H1 (cell line): ENCODE data around the gene KRAS. TPM values are rescaled to one million over a fixed set of nuclear protein-coding genes. Genes with fewer than 3 reads are reported as not detected.

Experiments used
- CTCF ChIA-PET: fragments of 300-600 bp; sonication (Branson Sonifier 250); formaldehyde crosslinking; loops from one replicate; lab custom pipeline; 2021; ENCODE audit not compliant: partially characterized antibody; lab: Charles Lee
- POLR2A ChIA-PET: fragments of 300-600 bp; sonication (Branson Sonifier 250); formaldehyde crosslinking; loops from one replicate; lab custom pipeline; 2021; ENCODE audit warnings: inconsistent platforms; ENCODE audit not compliant: partially characterized antibody; lab: Charles Lee
- DNase-seq, 2 experiments: peaks; one replicate each; pipeline versions ENCODE4 v3.0.0 to v3.0.0-alpha.2; 2010 to 2022; ENCODE audit warnings: low spot score in 2 of 2, low read depth in 1 of 2, mixed read lengths in 1 of 2
- FAIRE-seq: peaks from 2 replicates; lab custom pipeline; 2011; peaks lifted over from hg19 to GRCh38; lab: Jason Lieb, UNC
- H2AFZ ChIP-seq: 2 replicates; pipeline ENCODE4 v1.8.1; 2012; ENCODE audit warnings: low read length, inconsistent platforms
- H2AK5ac ChIP-seq: 2 replicates; pipeline ENCODE4 v1.6.1; 2013; ENCODE audit warnings: low read depth, low read length
- H2BK120ac ChIP-seq: replicated peaks from 2 replicates; pipeline ENCODE3; 2013; ENCODE audit warnings: low read depth, low read length, inconsistent platforms
- H2BK12ac ChIP-seq: 2 replicates; pipeline ENCODE4 v1.6.1; 2013; ENCODE audit warnings: low read depth, low read length
- H2BK15ac ChIP-seq: 2 replicates; pipeline ENCODE4 v1.6.1; 2013; ENCODE audit warnings: low read length
- H2BK20ac ChIP-seq: 2 replicates; pipeline ENCODE4 v1.6.1; 2013; ENCODE audit warnings: low read length
- H2BK5ac ChIP-seq: 2 replicates; pipeline ENCODE4 v1.6.1; 2013; ENCODE audit warnings: low read depth, low read length
- H3K14ac ChIP-seq: 2 replicates; pipeline ENCODE4 v1.6.1; 2013; ENCODE audit warnings: inconsistent platforms; ENCODE audit not compliant: insufficient read length
- H3K18ac ChIP-seq: 2 replicates; pipeline ENCODE4 v1.6.1; 2013; ENCODE audit warnings: low read length; ENCODE audit errors: extremely low read depth
- H3K23ac ChIP-seq: 2 replicates; pipeline ENCODE4 v1.6.1; 2013; ENCODE audit warnings: inconsistent platforms; ENCODE audit not compliant: insufficient read length
- H3K23me2 ChIP-seq: 2 replicates; pipeline ENCODE4 v1.6.1; 2013; ENCODE audit warnings: low read depth, low read length
- H3K27ac ChIP-seq: 2 replicates; pipeline ENCODE4 v1.6.1; 2011; ENCODE audit warnings: low read depth, low read length, inconsistent platforms
- H3K27me3 ChIP-seq, 4 experiments: replicated peaks in 1 of 4; 1 replicate in 1 of 4; 2 replicates in 3 of 4; pipeline versions ENCODE4 v1.6.1 to v1.8.1; 2011 to 2013; ENCODE audit warnings: low read length in 3 of 4, mild to moderate bottlenecking in 3 of 4, inconsistent platforms in 2 of 4, mixed read lengths in 2 of 4, moderate library complexity in 1 of 4; ENCODE audit not compliant: control insufficient read depth in 3 of 4, insufficient read depth in 3 of 4; ENCODE audit errors: extremely low read depth in 1 of 4
- H3K36me3 ChIP-seq, 4 experiments: 2 replicates each; pipeline versions ENCODE4 v1.6.1 to v1.8.1; 2011 to 2013; ENCODE audit warnings: mild to moderate bottlenecking in 4 of 4, low read length in 3 of 4, moderate library complexity in 2 of 4, control low read depth in 1 of 4, inconsistent platforms in 1 of 4; ENCODE audit not compliant: insufficient read depth in 4 of 4, control insufficient read depth in 2 of 4
- H3K4ac ChIP-seq: replicated peaks from 2 replicates; pipeline ENCODE3; 2013; ENCODE audit warnings: low read length, low read depth, mixed read lengths, inconsistent platforms; ENCODE audit not compliant: insufficient read length
- H3K4me1 ChIP-seq, 4 experiments: replicated peaks in 1 of 4; 1 replicate in 1 of 4; 2 replicates in 3 of 4; pipeline versions ENCODE4 v1.6.1 to v1.8.1; 2011 to 2013; ENCODE audit warnings: low read length in 3 of 4, inconsistent platforms in 2 of 4, mixed read lengths in 1 of 4; ENCODE audit not compliant: insufficient read depth in 4 of 4, control insufficient read depth in 3 of 4
- H3K4me2 ChIP-seq, 2 experiments: 2 replicates each; pipeline versions ENCODE4 v1.6.1 to v1.8.1; 2011 to 2013; ENCODE audit warnings: low read depth in 2 of 2, low read length in 2 of 2, control low read depth in 1 of 2, inconsistent platforms in 1 of 2, mild to moderate bottlenecking in 1 of 2; ENCODE audit not compliant: insufficient read depth in 1 of 2
- H3K4me3 ChIP-seq, 4 experiments: fragments of 200-600, 300-600 bp in 1 of 4; sonication (generic), shearing (Covaris generic), sonication (Bioruptor Twin) in 1 of 4; 2 replicates each; pipeline versions ENCODE4 v1.5.1 to v1.8.1; 2011 to 2016; ENCODE audit warnings: low read length in 4 of 4, low read depth in 3 of 4, control low read depth in 2 of 4, inconsistent platforms in 2 of 4, mild to moderate bottlenecking in 2 of 4, mixed read lengths in 1 of 4, moderate library complexity in 1 of 4; ENCODE audit not compliant: insufficient read depth in 2 of 4; ENCODE audit errors: extremely low read depth in 1 of 4
- H3K56ac ChIP-seq: replicated peaks from 2 replicates; pipeline ENCODE3; 2013; ENCODE audit warnings: low read depth, mild to moderate bottlenecking, mixed read lengths, low read length, inconsistent platforms; ENCODE audit not compliant: insufficient read length
- H3K79me1 ChIP-seq: 2 replicates; pipeline ENCODE4 v1.6.1; 2013; ENCODE audit warnings: low read depth, low read length, control low read depth
- H3K79me2 ChIP-seq, 2 experiments: 2 replicates each; pipeline versions ENCODE4 v1.6.1 to v1.8.1; 2012 to 2013; ENCODE audit warnings: low read length in 2 of 2, mild to moderate bottlenecking in 2 of 2, inconsistent platforms in 1 of 2; ENCODE audit not compliant: insufficient read depth in 2 of 2, control insufficient read depth in 1 of 2
- H3K9ac ChIP-seq, 4 experiments: replicated peaks in 1 of 4; 1 replicate in 1 of 4; 2 replicates in 3 of 4; pipeline versions ENCODE4 v1.6.1 to v1.8.1; 2011 to 2013; ENCODE audit warnings: low read depth in 3 of 4, low read length in 3 of 4, control low read depth in 2 of 4, mild to moderate bottlenecking in 2 of 4, moderate library complexity in 2 of 4, inconsistent platforms in 1 of 4; ENCODE audit errors: extremely low read depth in 1 of 4
- H3K9me3 ChIP-seq, 2 experiments: 2 replicates each; pipeline versions ENCODE4 v1.6.1 to v1.8.1; 2012 to 2013; ENCODE audit warnings: mild to moderate bottlenecking in 2 of 2, moderate library complexity in 2 of 2, control low read depth in 1 of 2, inconsistent platforms in 1 of 2, low read depth in 1 of 2, low read length in 1 of 2, mixed read lengths in 1 of 2; ENCODE audit not compliant: insufficient read depth in 2 of 2
- H4K20me1 ChIP-seq, 2 experiments: replicated peaks in 1 of 2; 2 replicates each; pipeline versions ENCODE3 to v1.8.1; 2011 to 2013; ENCODE audit warnings: inconsistent platforms in 2 of 2, low read length in 2 of 2, mild to moderate bottlenecking in 1 of 2; ENCODE audit not compliant: insufficient read depth in 2 of 2, control insufficient read depth in 1 of 2
- H4K5ac ChIP-seq: 2 replicates; pipeline ENCODE4 v1.6.1; 2013; ENCODE audit warnings: low read length, low read depth, mixed read lengths, inconsistent platforms; ENCODE audit not compliant: insufficient read length
- H4K8ac ChIP-seq: 2 replicates; pipeline ENCODE4 v1.8.0; 2013; ENCODE audit warnings: mild to moderate bottlenecking, moderate library complexity, low read length, inconsistent platforms; ENCODE audit not compliant: insufficient read depth; ENCODE audit errors: extremely low read depth
- H4K91ac ChIP-seq: replicated peaks from 2 replicates; pipeline ENCODE3; 2013; ENCODE audit warnings: low read length, mixed read lengths, inconsistent platforms; ENCODE audit not compliant: insufficient read length
- BRCA1 ChIP-seq: IDR thresholded peaks from 2 replicates; pipeline ENCODE4 v1.6.1; 2012; ENCODE audit warnings: low read depth, low read length, improper control_type of control experiment
- CBX8 ChIP-seq: fragments of 300-800, 300-1000 bp; sonication (generic); IDR thresholded peaks from 2 replicates; pipeline ENCODE4 v1.7.1; 2016; ENCODE audit warnings: low read depth, low read length, borderline replicate concordance
- CHD1 ChIP-seq: IDR thresholded peaks from 2 replicates; pipeline ENCODE4 v1.6.1; 2012; ENCODE audit warnings: low read depth, low read length, improper control_type of control experiment
- EGR1 ChIP-seq: IDR thresholded peaks from 2 replicates; pipeline ENCODE4 v1.6.1; 2011; ENCODE audit warnings: low read depth, low read length, borderline replicate concordance
- KDM1A ChIP-seq: fragments of 200-600, 300-600 bp; sonication (generic); IDR thresholded peaks from 2 replicates; pipeline ENCODE4 v1.7.1; 2016; ENCODE audit warnings: mild to moderate bottlenecking, low read length, borderline replicate concordance
- SRF ChIP-seq: IDR thresholded peaks from 2 replicates; pipeline ENCODE4 v1.6.1; 2011; ENCODE audit warnings: mild to moderate bottlenecking, low read depth, low read length, moderate library complexity
- TAF7 ChIP-seq: optimal IDR thresholded peaks from 2 replicates; pipeline ENCODE3; 2011; ENCODE audit warnings: low read depth, mild to moderate bottlenecking, inconsistent platforms, low read length, moderate library complexity, borderline replicate concordance
- YY1 ChIP-seq: IDR thresholded peaks from 2 replicates; pipeline ENCODE4 v1.6.1; 2011; ENCODE audit warnings: low read depth, mild to moderate bottlenecking, low read length
- ZNF274 ChIP-seq: IDR thresholded peaks from 2 replicates; pipeline ENCODE4 v1.7.0; 2012; ENCODE audit warnings: low read length, borderline replicate concordance; ENCODE audit errors: extremely low read depth
- WGBS, 2 experiments: shearing (Covaris generic) in 1 of 2; methylation state at CpG; one replicate each; pipeline versions ENCODE4 v1.1.6 to v1.1.7; 2013 to 2015; ENCODE audit warnings: low lambda C conversion rate in 2 of 2, mixed read lengths in 2 of 2, inconsistent platforms in 1 of 2, low coverage in 1 of 2, missing lambda C conversion rate in 1 of 2; ENCODE audit not compliant: insufficient replicate concordance in 2 of 2, insufficient coverage in 1 of 2, insufficient read length in 1 of 2; ENCODE audit errors: extremely low coverage in 1 of 2, missing lambda C conversion rate in 1 of 2; 5-methylcytosine and 5-hydroxymethylcytosine counted together
- polyA plus RNA-seq, 7 experiments: library from polyadenylated mRNA; depleted of rRNA in 3 of 7; stranded (reverse) in 5 of 7; unstranded in 2 of 7; fragments of >200 nt in 5 of 7; fragments of 200-250 nt in 2 of 7; gene quantifications; 1 replicate in 5 of 7; 2 replicates in 1 of 7; 4 replicates in 1 of 7; pipeline versions ENCODE4 v1.2.1 to v1.2.3, GENCODE V29; 2011 to 2013; ENCODE audit warnings: missing spikeins in 2 of 7, mixed read lengths in 2 of 7
- total RNA-seq: library from RNA; stranded (reverse); fragmentation: NEBNext Ultra II Directional; extraction: Animal tissue kit (Norgen Biotek cat#: 25700); gene quantifications from 2 replicates; pipeline ENCODE4 v1.2.1, GENCODE V29; 2021
- TF ChIP-seq, protein P1 (sequence below): IDR thresholded peaks from 2 replicates; pipeline ENCODE4 v1.6.1; 2012; ENCODE audit warnings: inconsistent platforms

The KRAS gene
- total and polyA plus RNA-seq, 2 of the 8 experiments (the other 6 are each of a cell fraction or from before 2014, with no cell fraction given) = 24.8 to 64.6 TPM

DNA sequence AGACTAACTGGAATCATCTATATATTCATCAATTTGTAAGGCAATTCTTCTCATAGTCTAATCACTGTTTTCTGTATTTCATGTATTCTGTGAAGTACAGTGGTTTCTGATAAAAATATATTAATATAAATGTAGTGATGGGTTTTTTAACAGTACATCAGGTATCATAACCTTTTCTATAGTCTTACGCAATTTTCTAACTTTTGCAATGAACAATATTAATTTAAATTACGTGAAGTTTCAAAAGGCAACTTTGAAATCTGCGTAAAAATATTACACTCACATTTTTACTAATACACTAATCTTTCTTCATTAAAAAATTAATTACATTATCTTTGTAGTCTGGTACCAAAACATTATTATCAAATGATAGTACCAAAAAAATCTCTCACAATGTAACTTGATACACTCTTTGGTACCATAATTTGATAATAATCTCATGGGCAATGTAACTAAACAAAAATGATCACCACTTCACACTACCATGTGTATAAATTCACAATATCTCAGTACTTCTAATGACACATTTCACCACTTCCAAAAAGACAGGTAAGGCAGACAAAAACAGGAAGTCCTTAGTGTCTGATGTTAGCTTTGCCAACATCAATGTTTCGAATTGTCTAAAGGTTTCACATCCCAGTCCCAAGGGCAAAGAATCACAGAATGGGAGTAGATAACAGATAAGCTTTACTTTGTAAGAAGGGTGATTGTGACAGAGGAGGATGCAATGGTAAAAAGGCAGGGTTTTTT, 64.5 kb downstream of the KRAS start:
- H3K4me3 ChIP-seq = no peak overlapping the region
- H4K91ac ChIP-seq = no peak overlapping the region
- no peak for TF ChIP-seq KDM1A
- no peak for TF ChIP-seq SRF
- no peak for TF ChIP-seq BRCA1
- TF ChIP-seq, protein P1, sequence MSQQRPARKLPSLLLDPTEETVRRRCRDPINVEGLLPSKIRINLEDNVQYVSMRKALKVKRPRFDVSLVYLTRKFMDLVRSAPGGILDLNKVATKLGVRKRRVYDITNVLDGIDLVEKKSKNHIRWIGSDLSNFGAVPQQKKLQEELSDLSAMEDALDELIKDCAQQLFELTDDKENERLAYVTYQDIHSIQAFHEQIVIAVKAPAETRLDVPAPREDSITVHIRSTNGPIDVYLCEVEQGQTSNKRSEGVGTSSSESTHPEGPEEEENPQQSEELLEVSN = no peak
- no peak for TF ChIP-seq YY1
- no peak for TF ChIP-seq ZNF274
- no peak for TF ChIP-seq EGR1
- TF ChIP-seq CBX8 = no peak
- no peak for TF ChIP-seq CHD1
- no peak for TF ChIP-seq TAF7
- DNase-seq (no peak), FAIRE-seq (no peak)
- H4K8ac ChIP-seq = no peak overlapping the region
- no peak overlapping the region for H2BK5ac ChIP-seq
- H3K9ac ChIP-seq = no peak overlapping the region
- H3K9me3 ChIP-seq = no peaks in the 10 kb centered on the region
- no peak overlapping the region for H4K5ac ChIP-seq
- no peak overlapping the region for H2BK12ac ChIP-seq
- H2AK5ac ChIP-seq = no peak overlapping the region
- no peak overlapping the region for H3K4ac ChIP-seq
- H2AFZ ChIP-seq = no peak overlapping the region
- no peaks in the 10 kb centered on the region for H3K79me1 ChIP-seq
- no peak overlapping the region for H3K18ac ChIP-seq
- H4K20me1 ChIP-seq = no peaks in the 10 kb centered on the region
- 94% methylated on average over 4 of the region's 4 CpGs; no CpG with 5 or more reads in 1 of the 2 experiments for WGBS, 2 experiments
- H2BK15ac ChIP-seq = no peak overlapping the region
- H3K79me2 ChIP-seq = no peaks in the 10 kb centered on the region
- H3K14ac ChIP-seq = no peak overlapping the region
- ChIA-PET CTCF (no interaction called here), POLR2A (no interaction called here)
- no peaks in the 10 kb centered on the region for H3K27me3 ChIP-seq
- no peak overlapping the region for H2BK120ac ChIP-seq
- no peak overlapping the region for H3K4me2 ChIP-seq
- H3K56ac ChIP-seq = no peak overlapping the region
- no peak overlapping the region for H3K27ac ChIP-seq
- H3K23me2 ChIP-seq = no peaks in the 10 kb centered on the region
- H3K36me3 ChIP-seq = no peaks in the 10 kb centered on the region
- no peaks in the 10 kb centered on the region for H3K4me1 ChIP-seq
- H2BK20ac ChIP-seq = no peak overlapping the region
- H3K23ac ChIP-seq = no peak overlapping the region
